Superior temporal gyrus (tissue), 1 donor: ENCODE data around the gene UBE2E2.

ENCODE experiments used
- DNase-seq: peaks from one replicate; pipeline ENCODE4 v3.0.0-alpha.2; 2016; ENCODE audit errors: extremely low spot score

UBE2E2 gene

DNA sequence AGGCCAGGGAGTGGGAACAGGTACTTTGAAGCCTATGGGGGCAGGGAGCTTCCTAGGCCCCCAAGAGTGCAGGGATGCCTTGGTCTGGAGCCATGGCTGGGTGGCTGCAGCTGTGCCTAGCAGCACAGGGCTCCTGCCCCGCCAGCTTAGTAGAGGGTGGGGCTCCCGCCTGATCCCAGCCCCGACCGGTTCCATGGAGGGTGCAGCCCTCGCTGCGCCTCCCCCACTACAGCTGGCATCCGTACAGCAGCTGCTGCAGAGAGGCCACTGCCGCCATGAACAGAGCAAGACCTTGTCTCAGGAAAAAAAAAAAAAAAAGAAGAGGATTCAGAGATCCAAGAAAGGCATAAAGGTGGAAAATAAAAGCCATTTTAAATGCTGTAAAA lies 277.2 kb downstream of the UBE2E2 start:
- peak; percentile 90 for DNase-seq

DNA sequence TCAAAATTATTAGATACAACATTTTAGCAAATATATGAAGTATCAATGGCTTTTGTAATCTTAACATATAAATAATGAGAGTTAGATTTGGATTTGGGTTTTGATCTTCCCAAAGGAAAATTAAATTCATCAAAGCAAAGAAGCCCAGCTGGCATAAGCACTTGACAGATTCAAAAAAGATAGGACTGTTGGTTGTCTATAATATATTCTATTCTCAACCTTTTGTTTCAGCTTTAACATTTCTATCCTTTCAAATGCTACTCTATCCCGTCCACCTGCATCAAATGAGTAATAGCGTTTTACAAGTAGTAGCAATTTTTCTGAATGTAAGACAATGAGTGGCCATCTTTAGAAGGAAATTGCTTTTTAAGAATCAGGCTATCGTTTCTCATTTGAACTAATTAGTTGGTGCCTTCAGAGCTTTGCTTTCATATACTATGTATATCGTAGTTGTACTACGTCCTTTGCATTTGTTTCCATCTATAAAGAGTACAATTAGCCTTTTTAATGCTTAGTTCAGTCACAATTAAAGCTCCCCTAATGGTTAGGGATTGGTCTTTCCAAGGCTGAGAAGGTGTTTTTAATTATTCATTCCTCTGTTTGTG lies 278.0 kb downstream of the UBE2E2 start:
- DNase-seq = peak; percentile 77

- DNase-seq = peak; percentile 69
Measured at GRCh38 chr3:23481616-23482278, 278.6 kb downstream of the UBE2E2 start.

GRCh38 chr3:23484386-23484785 lies 281.3 kb downstream of the UBE2E2 start:
- no peak for DNase-seq

GRCh38 chr3:23485922-23486321 lies 282.8 kb downstream of the UBE2E2 start:
- DNase-seq = no peak

DNA sequence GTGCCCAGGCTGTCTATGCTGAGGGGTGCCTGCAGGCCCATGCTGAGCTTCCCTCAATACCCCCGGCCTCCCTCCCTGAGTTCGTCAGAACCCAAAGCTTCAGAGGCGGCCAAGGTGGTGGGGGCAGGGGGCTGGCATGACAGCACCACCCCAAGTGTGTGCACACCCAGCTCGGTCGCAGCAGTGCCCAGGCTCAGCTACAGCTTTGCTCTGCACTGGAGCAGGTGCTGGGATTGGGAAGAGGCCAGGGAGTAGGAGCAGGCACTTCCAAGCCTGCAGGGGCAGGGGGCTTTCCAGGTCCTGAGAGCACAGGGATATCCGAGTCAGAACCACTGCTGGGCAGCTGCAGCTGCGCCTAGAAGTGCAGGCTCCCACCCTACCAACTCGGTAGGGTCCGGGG lies 283.9 kb downstream of the UBE2E2 start:
- no peak for DNase-seq

DNA sequence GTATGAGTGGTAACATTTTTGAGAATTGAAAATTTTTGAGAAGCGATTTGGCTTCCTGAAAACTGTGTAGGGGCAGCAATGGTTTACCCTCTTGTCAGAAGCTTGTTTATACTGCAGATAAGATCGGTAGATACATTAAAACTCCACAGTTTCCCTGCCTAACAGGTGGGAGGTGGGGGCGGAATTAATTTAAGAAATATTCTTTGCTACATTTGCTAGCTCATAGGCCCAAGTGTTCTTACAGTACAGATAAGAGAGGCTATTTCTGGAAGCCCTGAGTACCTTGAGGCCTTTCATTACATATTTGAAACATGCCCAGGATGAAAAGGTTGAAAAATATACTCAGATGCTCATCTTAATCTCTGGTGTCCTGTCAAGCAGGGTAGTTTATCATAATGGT lies 285.5 kb downstream of the UBE2E2 start:
- no peak for DNase-seq

DNA sequence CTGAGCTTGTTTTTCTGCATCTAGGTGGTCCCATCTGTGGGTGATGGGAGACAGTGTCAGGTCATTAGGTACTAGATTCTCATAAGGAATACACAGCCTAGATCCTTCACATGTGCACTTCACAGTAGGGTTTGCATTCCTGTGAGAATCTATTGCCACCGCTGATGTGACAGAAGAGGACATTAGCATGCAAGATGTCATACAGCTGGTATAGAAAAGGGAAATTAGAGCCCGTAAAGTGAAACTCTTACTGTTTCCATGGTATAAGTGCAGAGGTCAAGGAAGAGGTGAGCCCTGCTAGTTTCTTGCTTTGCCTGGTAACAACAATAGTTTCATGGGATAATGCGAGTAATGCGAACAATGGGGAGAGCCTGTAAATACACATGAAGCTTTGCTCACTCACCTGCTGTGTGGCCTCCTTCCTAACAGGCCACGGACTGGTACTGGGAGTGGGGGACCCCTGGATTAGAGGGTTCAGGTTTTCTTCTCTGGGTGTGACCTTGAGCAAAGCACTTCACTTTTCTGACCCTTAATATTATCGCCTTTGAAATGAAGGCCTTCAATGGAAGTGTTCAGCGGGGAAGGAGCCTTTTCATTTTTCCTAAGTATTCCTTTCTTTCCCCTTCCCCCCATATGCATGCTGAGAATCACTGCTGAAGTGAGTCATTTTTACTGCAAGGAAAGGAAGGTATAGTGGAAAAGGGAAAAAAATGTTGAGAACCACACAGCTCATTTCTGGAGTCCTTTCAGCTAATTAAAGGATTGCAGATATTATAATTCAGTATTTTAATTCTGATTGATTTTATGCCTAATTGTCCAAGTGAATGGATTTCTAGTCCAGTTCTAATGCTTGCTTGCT lies 286.4 kb downstream of the UBE2E2 start:
- no peak for DNase-seq

DNA sequence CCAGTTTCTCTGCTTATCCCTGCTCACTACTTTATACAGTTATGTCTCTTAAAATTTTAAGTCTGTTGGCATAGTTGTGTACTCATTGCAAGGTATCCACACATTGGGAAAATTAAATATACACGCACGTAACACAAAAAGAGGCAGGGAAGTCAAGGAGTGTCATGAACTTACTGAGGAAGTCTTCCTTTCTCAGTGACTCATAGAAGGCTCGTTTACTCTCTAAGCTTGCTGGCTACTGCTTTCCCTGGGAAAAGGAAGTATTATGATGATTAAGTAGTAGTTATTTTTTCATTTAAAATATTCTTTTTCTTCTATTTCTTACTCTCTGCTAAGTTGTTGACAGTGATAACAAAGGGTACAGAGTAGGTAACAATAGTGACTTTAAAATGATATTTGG lies 287.3 kb downstream of the UBE2E2 start:
- no peak for DNase-seq

- DNase-seq = no peak
Measured at GRCh38 chr3:23492057-23492456, 288.9 kb downstream of the UBE2E2 start.

- DNase-seq = no peak
Measured at GRCh38 chr3:23493889-23494288, 290.8 kb downstream of the UBE2E2 start.

GRCh38 chr3:23494967-23495366 lies 291.8 kb downstream of the UBE2E2 start:
- no peak for DNase-seq

DNA sequence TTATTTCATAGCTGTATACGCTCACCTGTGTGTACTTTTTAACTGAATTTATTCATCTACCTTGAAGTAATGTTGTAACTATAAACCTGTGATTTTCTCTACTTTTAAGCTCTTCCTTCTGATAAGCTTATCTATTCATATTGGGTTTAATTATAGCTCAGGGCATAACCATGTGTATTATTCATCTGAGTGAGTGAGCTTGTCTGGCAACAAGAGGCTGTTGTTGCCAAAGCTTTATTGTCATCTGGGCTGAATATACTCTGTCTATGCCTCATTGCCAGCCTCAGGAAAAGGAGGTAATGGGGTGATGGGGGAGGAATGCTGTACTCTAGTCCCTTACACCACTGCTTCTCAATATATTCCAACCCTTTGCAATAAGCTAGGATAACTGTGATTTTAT lies 292.4 kb downstream of the UBE2E2 start:
- no peak for DNase-seq

DNA sequence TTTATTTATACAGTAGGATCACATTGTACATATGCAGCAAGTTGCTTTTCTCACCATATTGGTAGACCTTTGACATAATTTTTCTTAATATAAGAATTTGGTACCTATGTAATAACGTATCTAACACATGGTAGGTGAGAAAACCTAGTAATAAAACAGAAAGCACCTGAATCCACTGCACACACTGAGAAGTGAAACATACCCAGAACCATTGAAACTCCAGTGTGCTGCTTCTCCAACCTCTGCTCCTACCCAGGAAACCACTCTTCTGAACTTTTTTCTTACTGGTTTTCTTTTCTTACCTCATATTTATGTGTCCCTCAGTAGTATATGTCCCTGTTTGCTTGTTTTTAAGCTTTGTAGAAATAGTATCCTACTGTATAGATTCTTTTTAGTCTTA lies 293.0 kb downstream of the UBE2E2 start:
- no peak for DNase-seq

DNA sequence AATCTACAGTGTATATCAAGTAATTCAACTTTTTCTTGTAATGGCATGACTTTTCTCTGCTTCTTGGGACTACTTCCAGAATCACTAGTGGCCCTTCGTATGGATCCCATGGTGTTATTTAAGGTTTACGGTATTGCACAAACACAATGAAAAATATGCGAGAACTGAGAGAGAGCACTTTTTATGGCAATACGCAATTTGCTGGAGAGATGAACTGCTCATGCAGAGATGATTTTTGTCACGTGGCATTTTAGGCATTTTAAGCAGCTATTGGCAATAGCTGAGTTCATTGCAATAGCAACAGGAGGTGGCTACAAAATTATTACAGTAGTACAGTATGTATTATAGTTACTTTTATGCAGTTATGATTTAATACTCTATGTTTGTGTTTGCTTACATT lies 294.0 kb downstream of the UBE2E2 start:
- no peak for DNase-seq

GRCh38 chr3:23501201-23501802 lies 298.2 kb downstream of the UBE2E2 start:
- no peak for DNase-seq

DNA sequence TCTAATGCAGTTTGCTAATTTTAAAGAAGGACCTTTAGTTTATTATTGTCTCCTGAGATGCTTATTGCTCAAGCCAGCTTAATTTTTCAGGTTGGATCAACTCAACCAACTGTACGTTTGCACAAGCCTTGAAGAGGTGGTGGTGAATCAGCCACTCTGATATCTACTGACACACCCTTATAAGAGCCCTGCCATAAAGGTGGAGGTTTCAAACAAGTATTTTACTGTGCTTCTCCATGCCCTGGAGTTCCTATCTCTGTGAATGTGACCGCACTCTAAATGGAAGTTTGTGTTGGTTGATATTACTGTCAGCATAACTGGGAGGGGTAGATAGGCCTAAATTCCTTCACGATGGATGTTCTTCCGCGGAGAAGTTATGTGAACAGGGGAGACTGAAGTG lies 305.3 kb downstream of the UBE2E2 start:
- DNase-seq = no peak

DNA sequence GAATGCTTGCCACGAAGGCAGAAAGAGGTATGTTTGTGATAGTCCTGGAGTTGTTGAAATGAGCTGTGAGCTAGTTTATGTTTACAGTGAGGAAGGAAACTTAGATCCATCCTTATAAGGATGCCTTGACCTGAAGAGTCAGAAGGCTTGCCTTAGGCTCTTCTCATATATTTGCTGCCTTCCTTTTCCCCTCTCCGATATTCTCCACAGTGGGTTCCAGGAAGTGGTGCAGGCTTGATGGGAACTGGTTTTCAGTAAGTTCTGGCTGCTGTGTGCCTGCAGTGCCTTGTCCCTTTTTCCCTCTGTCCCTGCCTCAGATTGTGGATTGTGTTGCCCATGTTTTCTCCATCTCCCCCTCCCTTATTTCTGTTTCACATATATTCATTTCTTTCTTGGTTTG lies 315.3 kb downstream of the UBE2E2 start:
- no peak for DNase-seq

DNA sequence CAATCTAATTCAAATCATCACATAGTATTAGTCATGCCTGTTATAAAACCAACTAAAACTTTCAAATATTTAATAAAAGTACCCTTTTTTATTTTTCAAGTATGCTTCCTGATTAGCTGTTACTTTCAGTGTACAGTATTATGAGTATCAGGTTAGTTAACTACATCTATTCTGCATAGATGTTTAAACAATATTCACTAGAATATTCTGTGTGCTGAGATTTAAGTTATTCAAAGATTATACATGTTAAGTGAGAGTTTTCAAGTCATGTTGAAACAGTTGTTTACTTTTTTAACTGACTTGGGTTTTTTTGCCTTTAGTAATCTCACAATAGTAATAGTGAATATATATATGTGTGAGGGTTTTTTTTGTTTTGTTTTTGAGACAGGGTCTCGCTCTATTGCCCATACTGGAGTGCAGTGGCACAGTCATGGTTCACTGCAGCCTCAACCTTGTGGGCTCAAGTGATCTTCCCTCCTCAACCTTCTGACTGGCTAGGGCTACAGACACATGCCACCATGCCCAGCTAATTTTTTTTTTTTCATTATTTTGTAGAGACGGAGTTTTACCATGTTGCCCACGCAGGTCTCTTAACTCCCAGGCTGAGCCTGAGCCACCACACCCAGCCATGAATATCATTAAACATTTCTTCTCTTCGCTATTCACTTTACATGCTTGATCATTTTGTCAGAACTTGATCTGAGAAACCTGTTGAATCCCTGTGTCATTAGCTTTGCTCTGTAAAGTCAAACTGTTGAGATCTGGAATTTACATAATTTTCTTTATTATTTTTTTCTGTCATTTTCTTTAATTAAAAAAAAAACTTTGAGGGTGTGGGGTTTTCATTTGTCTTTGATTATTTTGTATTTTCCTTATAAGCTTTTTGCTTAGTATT lies 316.4 kb downstream of the UBE2E2 start:
- no peak for DNase-seq

DNA sequence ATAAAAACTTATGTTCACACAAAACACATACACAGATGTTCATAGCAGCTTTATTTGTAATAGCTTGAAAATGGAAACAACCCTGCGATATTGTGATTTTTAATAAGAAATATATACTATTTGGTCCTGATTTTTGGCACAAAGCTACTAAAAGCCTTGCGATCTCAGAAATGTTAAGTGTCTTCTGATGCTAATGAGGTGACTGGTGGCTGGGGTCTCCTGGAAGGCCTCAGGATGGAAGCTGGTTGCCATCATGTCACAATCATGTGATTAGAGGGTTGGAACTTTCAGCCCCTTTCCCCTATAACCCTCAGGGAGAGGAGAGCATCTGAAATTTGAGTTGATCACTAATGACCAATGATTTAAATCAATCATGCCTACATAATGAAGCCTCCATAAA lies 324.2 kb downstream of the UBE2E2 start:
- DNase-seq = no peak

DNA sequence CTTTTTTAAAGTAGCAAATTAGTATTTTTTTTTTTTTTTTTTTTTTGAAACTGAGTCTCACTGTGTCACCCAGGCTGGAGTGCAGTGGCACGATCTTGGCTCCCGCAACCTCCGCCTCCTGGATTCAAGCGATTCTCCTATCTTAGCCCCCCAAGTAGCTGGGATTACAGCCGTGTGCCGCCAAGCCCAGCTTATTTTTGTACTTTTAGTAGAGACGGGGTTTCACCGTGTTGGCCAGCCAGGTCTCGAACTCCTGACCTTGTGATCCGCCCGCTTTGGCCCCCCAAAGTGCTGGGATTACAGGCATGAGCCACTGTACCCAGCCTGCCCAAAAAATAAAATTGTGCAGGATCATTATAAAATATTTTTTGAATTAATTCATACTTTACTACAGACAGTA lies 330.5 kb downstream of the UBE2E2 start:
- no peak for DNase-seq

DNA sequence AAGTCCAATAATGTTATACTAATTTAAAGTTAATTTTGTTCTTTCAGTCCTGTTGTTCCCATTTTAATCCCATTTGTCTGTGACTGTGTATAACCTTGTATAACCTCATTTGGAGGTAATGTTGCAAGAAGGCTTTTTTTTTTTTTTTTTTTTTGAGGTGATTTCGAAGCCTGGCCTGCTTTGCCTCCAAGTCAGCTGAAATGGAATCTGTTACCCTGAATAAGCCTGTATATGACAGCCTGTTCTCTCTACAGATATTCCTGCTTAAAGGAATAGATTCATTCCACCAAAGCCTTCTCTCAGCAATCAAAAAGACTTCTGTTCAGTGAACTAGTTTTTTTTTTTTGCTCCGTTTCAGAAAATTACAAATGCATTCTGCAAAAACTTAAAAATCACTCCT lies 330.9 kb downstream of the UBE2E2 start:
- no peak for DNase-seq
